HepG2 (cell line): ENCODE results near the gene RUSC1. TPM values are rescaled to one million over a fixed set of nuclear protein-coding genes. Genes with fewer than 3 reads are reported as not detected.
A peak's percentile ranks its signal among the peaks of the same experiment; 100 is the strongest.

Source experiments
- ATAC-seq: fragments of 200-7000 bp; cut with Tn5 transposase; 3 replicates; pipeline ENCODE4 v1.9.1; 2020; ENCODE audit warnings: mild to moderate bottlenecking, moderate library complexity
- BruUV-seq: library from RNA; stranded (reverse); fragments of 400-500 nt; replicated peaks from 2 replicates; lab custom pipeline; 2021; lab: Mats Ljungman, UMichigan
- CTCF ChIA-PET: fragments of 300-600 bp; formaldehyde crosslinking; extraction: SDS; loops from one replicate; lab custom pipeline; 2021; ENCODE audit warnings: low total read pairs, inconsistent platforms, low intra/inter-chr PET ratio; lab: Yijun Ruan, JAX
- POLR2A ChIA-PET: fragments of 350-600 bp; sonication (Branson Sonifier 250); formaldehyde crosslinking; loops from one replicate; lab custom pipeline; 2020; ENCODE audit warnings: antibody characterized with exemption, inconsistent platforms; lab: Yijun Ruan, JAX
- DNase-seq: peaks from one replicate; pipeline ENCODE4 v3.0.0-alpha.2; 2015; ENCODE audit warnings: low spot score
- FAIRE-seq: peaks from 3 replicates; lab custom pipeline; 2011; peaks lifted over from hg19 to GRCh38; lab: Jason Lieb, UNC
- H2AFZ ChIP-seq: one replicate; pipeline ENCODE4 v1.6.1; 2011; ENCODE audit warnings: low read length, inconsistent platforms
- H3K27ac ChIP-seq: fragments of 300-600 bp; 3 replicates; pipeline ENCODE4 v1.8.0; 2011; ENCODE audit warnings: mixed run types, mild to moderate bottlenecking, mixed read lengths, low read length, inconsistent platforms; ENCODE audit not compliant: insufficient read depth; ENCODE audit errors: extremely low read length
- H3K27me3 ChIP-seq, 2 experiments: fragments of 200-600 bp in 1 of 2; 2 replicates in 1 of 2; 3 replicates in 1 of 2; pipeline versions ENCODE4 v1.6.0 to v1.8.0; 2011; ENCODE audit warnings: low read length in 2 of 2, mild to moderate bottlenecking in 2 of 2, moderate library complexity in 2 of 2, inconsistent platforms in 1 of 2; ENCODE audit not compliant: insufficient read depth in 2 of 2, control insufficient read depth in 1 of 2
- H3K36me3 ChIP-seq, 2 experiments: fragments of 200-600 bp in 1 of 2; replicated peaks in 1 of 2; 2 replicates in 1 of 2; 3 replicates in 1 of 2; pipeline versions ENCODE4 v1.5.1 to v1.8.0; 2011; ENCODE audit warnings: low read length in 2 of 2, inconsistent platforms in 1 of 2; ENCODE audit not compliant: insufficient read depth in 2 of 2, control insufficient read depth in 1 of 2
- H3K4me1 ChIP-seq: 2 replicates; pipeline ENCODE4 v1.5.1; 2012; ENCODE audit warnings: low read length, inconsistent platforms; ENCODE audit not compliant: insufficient read depth
- H3K4me2 ChIP-seq: 2 replicates; pipeline ENCODE4 v1.6.0; 2011; ENCODE audit warnings: low read depth, low read length, inconsistent platforms
- H3K4me3 ChIP-seq, 3 experiments: fragments of 200-600 bp in 1 of 3; sonication (generic), shearing (Covaris generic) in 1 of 3; replicated peaks in 1 of 3; 2 replicates each; pipeline ENCODE4 v1.5.1; 2011 to 2016; ENCODE audit warnings: low read length in 3 of 3, inconsistent platforms in 2 of 3, low read depth in 2 of 3, mild to moderate bottlenecking in 2 of 3, control low read depth in 1 of 3, mixed read lengths in 1 of 3; ENCODE audit not compliant: insufficient read depth in 1 of 3
- H3K79me2 ChIP-seq: one replicate; pipeline ENCODE4 v1.6.1; 2011; ENCODE audit warnings: low read length, inconsistent platforms; ENCODE audit not compliant: insufficient read depth
- H3K9ac ChIP-seq: 2 replicates; pipeline ENCODE4 v1.6.0; 2011; ENCODE audit warnings: mild to moderate bottlenecking, low read depth, low read length, inconsistent platforms; ENCODE audit not compliant: insufficient read depth
- H3K9me3 ChIP-seq: 2 replicates; pipeline ENCODE4 v1.5.1; 2012; ENCODE audit warnings: mild to moderate bottlenecking, low read length
- H4K20me1 ChIP-seq: 2 replicates; pipeline ENCODE4 v1.6.0; 2011; ENCODE audit warnings: inconsistent platforms, mild to moderate bottlenecking, low read length, moderate library complexity; ENCODE audit not compliant: insufficient read depth
- GABPB1 ChIP-seq: IDR thresholded peaks from 2 replicates; pipeline ENCODE4 v1.6.1; 2016; ENCODE audit warnings: mild to moderate bottlenecking, missing genetic modification reagents, moderate library complexity, missing compliant biosample characterization
- HNF1B ChIP-seq: sonication (generic); formaldehyde crosslinking; IDR thresholded peaks from 2 replicates; pipeline ENCODE4 v1.5.1; 2020; ENCODE audit warnings: mild to moderate bottlenecking, moderate library complexity, missing genetic modification reagents
- HNRNPLL ChIP-seq: fragments of 200-400 bp; formaldehyde crosslinking; IDR thresholded peaks from 2 replicates; pipeline ENCODE4 v1.6.1; 2017; ENCODE audit warnings: mild to moderate bottlenecking, low read depth, low read length; ENCODE audit not compliant: poor library complexity, severe bottlenecking
- KDM2A ChIP-seq: sonication (generic); formaldehyde crosslinking; IDR thresholded peaks from 2 replicates; pipeline ENCODE4 v1.4.0; 2020; ENCODE audit warnings: low read depth, missing genetic modification reagents, borderline replicate concordance
- NCOA2 ChIP-seq: sonication (generic); formaldehyde crosslinking; IDR thresholded peaks from 2 replicates; pipeline ENCODE4 v1.8.0; 2022; ENCODE audit warnings: inconsistent platforms
- POLR2A ChIP-seq, 2 experiments: IDR thresholded peaks; 2 replicates each; pipeline ENCODE4 v1.6.1; 2011; ENCODE audit warnings: low read depth in 2 of 2, low read length in 2 of 2, mild to moderate bottlenecking in 1 of 2, moderate library complexity in 1 of 2; ENCODE audit not compliant: insufficient read depth in 1 of 2
- RXRA ChIP-seq: sonication (generic); formaldehyde crosslinking; IDR thresholded peaks from 2 replicates; pipeline ENCODE4 v1.5.1; 2020; ENCODE audit warnings: missing genetic modification reagents
- SRSF4 ChIP-seq: fragments of 200-400 bp; formaldehyde crosslinking; IDR thresholded peaks from one replicate; pipeline ENCODE4 v1.6.1; 2018; ENCODE audit warnings: mild to moderate bottlenecking, low read depth, low read length, moderate library complexity; ENCODE audit not compliant: poor library complexity, severe bottlenecking
- THRA ChIP-seq: sonication (generic); formaldehyde crosslinking; IDR thresholded peaks from 2 replicates; pipeline ENCODE4 v1.4.0; 2020; ENCODE audit warnings: missing genetic modification reagents, borderline replicate concordance
- TP53 ChIP-seq: sonication (generic); formaldehyde crosslinking; conservative IDR thresholded peaks from 2 replicates; pipeline ENCODE4 v1.4.0; 2020; ENCODE audit warnings: missing genetic modification reagents
- ZIK1 ChIP-seq: sonication (generic); formaldehyde crosslinking; IDR thresholded peaks from 2 replicates; pipeline ENCODE4 v1.5.0; 2020; ENCODE audit warnings: mild to moderate bottlenecking, low read depth, missing genetic modification reagents, borderline replicate concordance
- ZNF292 ChIP-seq: sonication (generic); formaldehyde crosslinking; IDR thresholded peaks from 2 replicates; pipeline ENCODE4 v1.8.1; 2022; ENCODE audit warnings: mild to moderate bottlenecking, low read depth, missing genetic modification reagents, borderline replicate concordance
- ZNF556 ChIP-seq: sonication (generic); formaldehyde crosslinking; IDR thresholded peaks from 2 replicates; pipeline ENCODE4 v1.4.0; 2020; ENCODE audit warnings: mild to moderate bottlenecking, missing genetic modification reagents, borderline replicate concordance
- ZNF597 ChIP-seq: sonication (generic); formaldehyde crosslinking; IDR thresholded peaks from 2 replicates; pipeline ENCODE4 v1.5.0; 2020; ENCODE audit warnings: missing genetic modification reagents
- ZNF687 ChIP-seq: sonication (generic); formaldehyde crosslinking; IDR thresholded peaks from 2 replicates; pipeline ENCODE4 v1.5.1; 2020; ENCODE audit warnings: mild to moderate bottlenecking, missing genetic modification reagents, moderate library complexity
- WGBS: methylation state at CpG from one replicate; pipeline ENCODE4 v1.1.6; 2017; ENCODE audit warnings: low lambda C conversion rate; 5-methylcytosine and 5-hydroxymethylcytosine counted together
- in situ Hi-C: cut with HindIII; loops from 2 replicates; pipeline ENCODE4 v1.10.0; 2017; ENCODE audit warnings: low pct_unique_long_range_greater_than_20kb; ENCODE audit not compliant: extremely low pct_ligation_motif_present
- intact Hi-C: fragments of 100-400 bp; cut with micrococcal nuclease; formaldehyde crosslinking; loops from one replicate; pipeline ENCODE4 v1.10.0; 2022; ENCODE audit not compliant: unreplicated experiment
- polyA plus RNA-seq, 8 experiments: library from polyadenylated mRNA; depleted of rRNA in 3 of 8; stranded (reverse) in 7 of 8; unstranded in 1 of 8; fragments of >200 nt; fragmentation: Illumina TruSeq in 4 of 8; extraction: Trizol in 4 of 8; gene quantifications; 2 replicates each; pipeline versions ENCODE4 v1.2.1 to v1.2.3, GENCODE V29; 2011 to 2016; ENCODE audit warnings: low read depth in 4 of 8, missing spikeins in 1 of 8, mixed read lengths in 1 of 8; ENCODE audit not compliant: insufficient read depth in 1 of 8
- total RNA-seq, 5 experiments: library from RNA; depleted of rRNA; stranded (reverse); fragments of >200 nt; fragmentation: Illumina TruSeq; extraction: Trizol; gene quantifications; 2 replicates each; pipeline ENCODE4 v1.2.3, GENCODE V29; 2016; ENCODE audit warnings: low read depth in 1 of 5

The RUSC1 gene
- total and polyA plus RNA-seq, 2 of the 13 experiments (the other 11 are each of a cell fraction or from before 2014, with no cell fraction given): 18.7 to 20.4 TPM

- CTCF ChIA-PET: no interaction called here
- TF ChIP-seq GABPB1 (CRISPR knock-in tag) (0 out of 2 replicates have a peak, but pooled peaks have one; percentile 41), ZNF597 (CRISPR knock-in tag) (no peak), ZNF687 (CRISPR knock-in tag) (peak; percentile 93), POLR2A (IDR thresholded peaks at IDR 0.05; ENCODE audit: insufficient read depth in 1 of 2, low read depth in 2 of 2, low read length in 2 of 2) (peak; percentile 15 to 45; a peak in 2 of 4 replicates), KDM2A (peak; percentile 45), ZIK1 (CRISPR knock-in tag) (0 out of 2 replicates have a peak, but pooled peaks have one; percentile 37), TP53 (CRISPR knock-in tag) (no peak), HNRNPLL (no peak), SRSF4 (no peak), THRA (CRISPR knock-in tag) (peak; percentile 98), RXRA (CRISPR knock-in tag) (peak; percentile 93), ZNF292 (CRISPR knock-in tag) (no peak), NCOA2 (CRISPR knock-in tag) (peak; percentile 51; the same call in 1 of the 2 replicates), ZNF556 (CRISPR knock-in tag) (0 out of 2 replicates have a peak, but pooled peaks have one; percentile 37), HNF1B (peak; percentile 74)
Observed at GRCh38 chr1:155285631-155286044, 35.1 kb upstream of the RUSC1 start.

More at GRCh38 chr1:155285631-155286044, 35.1 kb upstream of the RUSC1 start:
- Histone ChIP-seq H4K20me1 (no peaks in the 10 kb centered on the region), H3K4me3 (peak overlapping the region in 1 of 3 experiments; percentile 30; a peak in 2 of 6 replicates), H3K9ac (no peak overlapping the region), H3K4me2 (peak overlapping the region; percentile 58), H2AFZ (no peak overlapping the region), H3K79me2 (no peaks in the 10 kb centered on the region), H3K27ac (peak overlapping the region; percentile 73), H3K27me3 (no peaks in the 10 kb centered on the region), H3K4me1 (peaks cover 40% of the 10 kb centered on the region), H3K9me3 (no peaks in the 10 kb centered on the region), H3K36me3 (no peaks in the 10 kb centered on the region; a peak in 1 of 5 replicates)
- in situ Hi-C loops (no loop called here), intact Hi-C loops (no loop called here)
- ATAC-seq (peak; percentile 53), DNase-seq (no peak), FAIRE-seq (peak; percentile 4)
- POLR2A ChIA-PET: interaction anchor here (1.0 to 2.3 kb wide), 6 partner anchors 13 to 38 kb away, joined by 3 to 21 read pairs (median 10); partner anchors contain the start of genes CLK2, FDPS, PKLR and SCAMP3
- 80% methylated on average over 5 of the region's 18 CpGs for WGBS
- no TSS peak for BruUV-seq
